Peyer's patch (tissue), 4 donors: Measurements from ENCODE around the gene ABLIM2.

Source experiments
- POLR2A ChIP-seq, 2 donors: fragments of 450-650 bp; IDR thresholded peaks; one replicate each; pipeline ENCODE4 v1.5.1; 2017; ENCODE audit warnings: antibody characterized with exemption in 2 of 2, mild to moderate bottlenecking in 2 of 2, moderate library complexity in 2 of 2
- TF ChIP-seq, protein P1 (sequence below), 6 experiments: fragments of 450-650 bp in 4 of 6; fragments of 200-600 bp in 2 of 6; sonication (generic) in 1 of 6; IDR thresholded peaks; one replicate each; pipeline ENCODE4 v1.5.1; 2017 to 2019; ENCODE audit warnings: antibody characterized with exemption in 6 of 6, mild to moderate bottlenecking in 3 of 6, moderate library complexity in 1 of 6

DNA sequence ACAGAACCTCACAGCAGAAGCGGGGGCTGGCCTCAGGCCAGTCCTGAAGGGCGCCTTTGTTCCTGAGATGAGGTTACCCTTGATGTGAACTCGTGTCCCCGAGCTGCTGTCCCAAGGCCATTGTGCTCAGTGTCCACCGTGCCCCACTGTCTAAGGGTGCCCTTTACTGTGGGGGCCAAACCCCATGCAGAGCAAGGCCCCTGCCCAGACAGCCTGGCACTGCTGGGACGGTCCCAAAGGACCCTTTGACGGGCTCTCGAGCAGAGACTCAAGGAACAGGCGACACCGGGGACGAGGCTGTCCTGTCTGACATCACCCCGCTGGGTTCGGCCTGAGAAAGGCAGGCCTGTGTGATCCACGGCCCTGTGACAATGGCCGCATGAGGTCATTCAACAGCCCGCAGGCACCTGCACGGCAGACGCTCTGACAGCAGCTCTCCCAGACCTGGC lies 100.6 kb downstream of the ABLIM2 start:
- TF ChIP-seq, protein P1, sequence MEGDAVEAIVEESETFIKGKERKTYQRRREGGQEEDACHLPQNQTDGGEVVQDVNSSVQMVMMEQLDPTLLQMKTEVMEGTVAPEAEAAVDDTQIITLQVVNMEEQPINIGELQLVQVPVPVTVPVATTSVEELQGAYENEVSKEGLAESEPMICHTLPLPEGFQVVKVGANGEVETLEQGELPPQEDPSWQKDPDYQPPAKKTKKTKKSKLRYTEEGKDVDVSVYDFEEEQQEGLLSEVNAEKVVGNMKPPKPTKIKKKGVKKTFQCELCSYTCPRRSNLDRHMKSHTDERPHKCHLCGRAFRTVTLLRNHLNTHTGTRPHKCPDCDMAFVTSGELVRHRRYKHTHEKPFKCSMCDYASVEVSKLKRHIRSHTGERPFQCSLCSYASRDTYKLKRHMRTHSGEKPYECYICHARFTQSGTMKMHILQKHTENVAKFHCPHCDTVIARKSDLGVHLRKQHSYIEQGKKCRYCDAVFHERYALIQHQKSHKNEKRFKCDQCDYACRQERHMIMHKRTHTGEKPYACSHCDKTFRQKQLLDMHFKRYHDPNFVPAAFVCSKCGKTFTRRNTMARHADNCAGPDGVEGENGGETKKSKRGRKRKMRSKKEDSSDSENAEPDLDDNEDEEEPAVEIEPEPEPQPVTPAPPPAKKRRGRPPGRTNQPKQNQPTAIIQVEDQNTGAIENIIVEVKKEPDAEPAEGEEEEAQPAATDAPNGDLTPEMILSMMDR (IDR thresholded peaks at IDR 0.05): no peak
- no peak for TF ChIP-seq POLR2A (IDR thresholded peaks at IDR 0.05)
